H7 (cell line): Measurements from ENCODE around the gene ANKRD60. TPM values are rescaled to one million over a fixed set of nuclear protein-coding genes. Genes with fewer than 3 reads are reported as not detected.

ENCODE experiments used
- DNase-seq: peaks from one replicate; pipeline ENCODE4 v3.0.0; 2012
- H3K27me3 ChIP-seq: 2 replicates; pipeline ENCODE4 v1.6.0; 2011; ENCODE audit warnings: mild to moderate bottlenecking, low read length; ENCODE audit not compliant: control insufficient read depth, insufficient read depth
- H3K36me3 ChIP-seq: replicated peaks from 2 replicates; pipeline ENCODE4 v1.5.1; 2011; ENCODE audit warnings: low read length; ENCODE audit not compliant: control insufficient read depth, insufficient read depth
- H3K4me3 ChIP-seq: 2 replicates; pipeline ENCODE4 v1.5.1; 2011; ENCODE audit warnings: low read depth, mild to moderate bottlenecking, control low read depth, low read length, moderate library complexity; ENCODE audit not compliant: insufficient read depth
- total RNA-seq: library from RNA; depleted of rRNA; stranded (reverse); fragments of >200 nt; shearing (Covaris generic); gene quantifications from 2 replicates; pipeline ENCODE4 v1.2.3, GENCODE V29; 2014

The ANKRD60 gene
- total RNA-seq, 1 experiment from 2014 or later = not detected

DNA sequence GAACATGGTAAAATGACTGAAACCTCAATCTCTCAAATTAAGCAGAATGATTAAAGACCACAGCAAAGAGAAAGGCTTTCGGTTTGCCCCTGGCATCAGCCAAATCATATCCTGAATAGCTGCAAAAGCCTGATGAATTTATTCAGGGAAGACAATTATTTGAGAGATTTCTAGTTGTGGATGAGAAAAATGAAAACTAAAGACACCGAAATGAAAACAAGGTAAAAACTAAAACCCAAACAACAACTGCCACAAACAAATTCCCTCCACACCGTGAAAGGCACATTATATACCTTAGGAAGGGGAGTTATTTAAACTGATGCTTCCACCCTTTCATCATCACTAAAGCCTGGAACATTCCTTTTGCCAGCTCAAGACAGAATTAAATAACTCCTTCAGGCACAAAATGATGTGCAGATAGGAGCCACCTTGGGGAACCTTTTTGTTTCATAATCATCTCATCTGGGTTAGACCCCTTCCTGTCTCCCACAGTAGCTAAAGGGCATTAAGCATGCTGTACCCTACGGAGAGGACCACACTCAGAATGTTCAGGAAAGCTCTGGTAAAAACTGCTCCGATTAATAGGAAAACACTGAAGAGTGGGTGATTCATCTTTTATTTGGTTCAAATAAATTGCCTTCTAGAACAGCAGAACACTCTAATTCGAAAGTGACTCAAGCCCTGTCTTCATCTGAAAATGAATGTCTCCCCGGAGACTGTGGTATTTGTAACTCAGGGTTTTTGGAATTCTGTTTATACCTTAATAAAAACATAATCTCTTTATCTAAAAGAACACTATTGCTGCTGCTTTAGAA lies 9.1 kb upstream of the ANKRD60 start:
- H3K27me3 ChIP-seq = no peaks in the 10 kb centered on the region; the same call in 1 of the 2 replicates
- H3K36me3 ChIP-seq = peaks cover under 1% of the 10 kb centered on the region
- DNase-seq = no peak
- H3K4me3 ChIP-seq = no peak overlapping the region

DNA sequence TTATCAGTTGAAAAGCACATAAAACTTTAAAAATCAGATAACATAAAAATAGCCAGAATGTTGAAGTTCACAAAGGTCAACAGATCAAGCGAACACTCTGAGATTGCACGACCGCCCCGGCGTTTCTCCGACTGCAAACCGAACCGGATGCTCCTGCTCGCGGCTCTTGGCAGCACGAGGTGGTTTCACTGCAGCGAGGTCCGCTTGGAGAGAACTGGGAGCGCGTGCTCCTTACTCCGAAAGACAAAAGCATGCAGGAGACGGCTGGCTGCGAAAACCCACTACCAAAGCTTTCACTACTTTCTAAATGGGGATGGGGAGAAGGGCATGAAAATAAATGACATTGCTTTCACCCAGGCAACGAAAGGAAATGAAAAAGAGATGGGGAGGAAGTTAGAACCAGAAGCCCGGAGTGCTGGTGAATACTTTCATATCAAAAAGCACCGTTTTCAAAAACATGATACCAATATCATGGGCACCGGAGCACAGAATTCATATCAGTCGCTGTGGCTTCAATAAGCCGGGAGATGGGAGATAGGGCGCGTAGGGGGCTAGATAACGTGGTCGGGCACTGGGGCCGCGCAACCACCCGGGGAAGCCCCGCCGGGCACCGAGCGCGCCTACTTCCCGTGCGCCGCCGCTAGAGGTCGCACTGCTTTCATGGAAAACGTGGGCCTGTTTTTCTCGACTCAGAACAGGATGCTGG lies 8.3 kb upstream of the ANKRD60 start:
- Histone ChIP-seq H3K36me3 (peaks cover 1% of the 10 kb centered on the region; the same call in 1 of the 2 replicates), H3K27me3 (no peaks in the 10 kb centered on the region; the same call in 1 of the 2 replicates), H3K4me3 (peak overlapping the region; percentile 30)
- DNase-seq = peak; percentile 92

DNA sequence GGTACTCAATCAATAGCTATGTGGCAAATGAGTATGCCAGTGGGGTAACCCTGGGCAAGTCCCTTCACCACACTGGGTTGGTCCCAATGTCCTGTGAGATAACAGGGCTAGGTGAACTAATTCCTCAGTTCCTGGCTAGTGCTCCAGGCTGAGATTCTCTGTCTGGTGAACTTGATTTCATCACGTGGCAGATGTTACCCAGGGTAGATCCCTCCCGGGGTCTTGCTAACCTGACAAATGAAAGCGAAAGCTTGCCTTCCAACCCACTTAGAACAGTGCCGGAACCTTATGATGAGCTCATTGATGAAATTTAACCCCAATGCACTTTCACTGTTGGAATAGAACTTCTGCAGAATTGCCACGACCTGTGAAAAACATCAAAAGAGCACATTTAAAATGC lies 6.6 kb upstream of the ANKRD60 start:
- Histone ChIP-seq H3K27me3 (no peaks in the 10 kb centered on the region; the same call in 1 of the 2 replicates), H3K36me3 (peaks cover 1% of the 10 kb centered on the region; the same call in 1 of the 2 replicates), H3K4me3 (no peak overlapping the region)
- DNase-seq = no peak

DNA sequence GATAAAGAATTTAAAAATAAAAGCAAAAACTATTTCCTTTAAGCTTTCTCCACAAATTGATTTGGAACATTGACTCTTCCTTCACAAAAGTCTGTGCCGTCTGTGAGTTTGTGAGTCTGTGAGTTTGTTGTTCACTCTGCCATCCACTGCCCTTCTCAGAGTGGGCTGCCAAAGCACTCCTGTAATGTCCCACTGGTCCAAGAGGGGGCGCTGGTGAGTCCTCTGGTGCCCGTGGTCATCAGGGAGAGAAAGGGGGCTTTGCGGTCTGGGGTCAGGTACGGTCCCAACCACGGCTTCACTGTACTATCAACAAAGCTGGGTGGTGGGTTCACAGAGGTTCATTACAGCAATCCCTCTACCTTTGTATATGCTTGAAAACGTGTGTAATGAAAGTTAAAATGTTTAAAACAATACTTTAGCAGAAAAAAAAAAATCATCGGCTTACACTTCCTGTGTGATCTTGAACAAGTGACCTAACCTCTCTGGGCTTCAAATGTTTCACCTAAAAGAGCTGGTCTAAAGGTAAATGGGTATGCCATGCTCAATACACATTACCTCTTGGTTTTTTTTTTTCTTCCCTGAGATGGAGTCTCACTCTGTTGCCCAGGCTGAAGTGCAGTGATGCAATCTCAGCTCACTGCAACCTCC lies 5.6 kb upstream of the ANKRD60 start:
- peak; percentile 85 for DNase-seq
- Histone ChIP-seq H3K36me3 (0 out of 2 replicates have a peak, but pooled peaks cover 1% of the 10 kb centered on the region), H3K27me3 (no peaks in the 10 kb centered on the region; the same call in 1 of the 2 replicates), H3K4me3 (no peak overlapping the region)

DNA sequence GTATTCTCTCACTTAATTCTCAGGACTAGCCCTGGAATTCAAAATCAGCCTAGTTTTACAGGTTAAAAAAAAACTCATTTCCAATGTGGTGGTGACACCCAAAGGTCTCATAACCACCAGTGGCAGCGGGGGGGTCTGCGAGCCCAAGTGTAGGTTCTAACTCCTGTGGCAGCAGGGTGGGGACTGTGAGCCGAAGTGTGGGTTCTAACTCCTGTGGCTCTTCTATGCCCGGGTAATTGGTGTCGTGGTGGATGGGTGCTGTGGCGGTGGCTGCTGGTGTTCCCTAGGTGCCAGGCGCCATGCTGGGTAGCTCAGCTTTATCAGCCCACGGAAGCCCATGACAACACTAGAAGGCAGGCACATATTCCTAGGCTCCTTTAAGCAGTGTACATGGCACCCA lies 4.9 kb upstream of the ANKRD60 start:
- peaks cover 2% of the 10 kb centered on the region; the same call in 1 of the 2 replicates for H3K27me3 ChIP-seq
- H3K36me3 ChIP-seq = 0 out of 2 replicates have a peak, but pooled peaks cover 1% of the 10 kb centered on the region
- H3K4me3 ChIP-seq = no peak overlapping the region
- no peak for DNase-seq

DNA sequence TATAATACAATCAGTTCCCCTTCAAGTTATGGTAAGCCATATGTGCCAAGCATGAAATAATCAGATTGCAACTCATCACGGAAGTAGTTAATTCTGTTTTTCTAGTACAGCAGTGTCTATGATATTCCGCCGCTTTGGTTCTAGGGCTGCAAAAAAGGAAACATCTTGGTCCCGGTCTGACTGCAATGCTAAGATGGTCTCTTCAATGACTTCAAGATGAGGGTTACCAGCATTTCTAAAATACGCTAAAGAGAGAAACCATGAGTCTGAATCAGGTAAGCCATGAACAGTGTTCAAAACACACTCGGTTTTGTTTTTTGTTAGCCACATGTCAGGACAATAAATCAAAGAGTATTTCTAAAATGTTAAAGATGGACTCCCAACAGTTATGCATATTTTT lies 3.2 kb upstream of the ANKRD60 start:
- 0 out of 2 replicates have a peak, but pooled peaks cover 1% of the 10 kb centered on the region for H3K36me3 ChIP-seq
- no peak overlapping the region for H3K4me3 ChIP-seq
- no peak for DNase-seq
- peaks cover 17% of the 10 kb centered on the region for H3K27me3 ChIP-seq

DNA sequence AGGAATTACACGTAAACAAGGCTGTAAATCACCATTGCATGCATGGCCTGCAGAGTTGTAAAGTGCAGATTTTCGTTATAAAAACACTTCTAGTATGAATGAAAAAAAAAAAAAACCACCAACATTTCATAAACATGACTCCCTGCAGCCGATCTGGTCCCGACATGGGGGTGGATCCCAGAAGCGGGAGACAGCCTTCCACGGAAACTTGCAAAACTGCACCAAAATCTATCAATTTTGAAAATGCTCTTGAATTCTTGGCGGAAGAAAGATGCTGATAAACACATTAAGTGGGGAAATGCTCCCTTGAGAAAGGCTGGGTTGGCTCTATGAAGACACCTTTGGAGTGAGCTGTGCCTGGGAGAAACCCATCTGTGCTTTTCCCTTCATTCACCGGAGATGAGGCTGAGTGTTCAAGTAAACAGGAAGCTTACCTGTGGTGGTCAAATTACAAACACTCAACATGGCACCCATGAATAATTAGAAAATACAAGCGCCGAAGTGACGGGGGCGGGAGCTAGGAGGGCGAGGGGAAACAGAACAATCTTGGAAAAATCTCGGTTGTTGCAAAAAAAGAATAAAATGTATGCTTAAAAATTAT lies 845 bp upstream of the ANKRD60 start:
- Histone ChIP-seq H3K4me3 (peak overlapping the region; percentile 57), H3K27me3 (peaks cover 17% of the 10 kb centered on the region), H3K36me3 (0 out of 2 replicates have a peak, but pooled peaks cover 1% of the 10 kb centered on the region)
- DNase-seq = peak; percentile 76

DNA sequence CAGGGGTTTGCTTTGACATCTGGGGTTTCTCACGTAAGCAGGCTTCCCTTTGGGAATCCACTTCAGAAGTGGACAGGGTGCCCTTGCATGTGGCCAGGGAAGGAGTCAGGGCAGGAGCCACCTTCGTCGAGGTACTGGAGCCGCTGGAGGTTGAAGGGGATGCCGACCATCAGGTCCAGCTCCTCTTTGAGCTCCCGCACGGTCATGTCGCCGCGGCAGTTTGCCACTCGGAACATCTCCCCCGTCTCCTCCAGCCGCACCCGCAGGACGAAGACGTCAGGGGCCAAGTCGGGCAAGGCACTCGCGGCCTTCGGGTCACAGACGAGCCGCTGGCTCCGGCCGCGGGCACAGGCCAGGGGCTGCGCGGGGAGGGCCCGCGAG lies 360 bp downstream of the ANKRD60 start:
- Histone ChIP-seq H3K27me3 (peaks cover 17% of the 10 kb centered on the region), H3K4me3 (peak overlapping the region; percentile 47), H3K36me3 (0 out of 2 replicates have a peak, but pooled peaks cover 1% of the 10 kb centered on the region)
- DNase-seq = no peak

DNA sequence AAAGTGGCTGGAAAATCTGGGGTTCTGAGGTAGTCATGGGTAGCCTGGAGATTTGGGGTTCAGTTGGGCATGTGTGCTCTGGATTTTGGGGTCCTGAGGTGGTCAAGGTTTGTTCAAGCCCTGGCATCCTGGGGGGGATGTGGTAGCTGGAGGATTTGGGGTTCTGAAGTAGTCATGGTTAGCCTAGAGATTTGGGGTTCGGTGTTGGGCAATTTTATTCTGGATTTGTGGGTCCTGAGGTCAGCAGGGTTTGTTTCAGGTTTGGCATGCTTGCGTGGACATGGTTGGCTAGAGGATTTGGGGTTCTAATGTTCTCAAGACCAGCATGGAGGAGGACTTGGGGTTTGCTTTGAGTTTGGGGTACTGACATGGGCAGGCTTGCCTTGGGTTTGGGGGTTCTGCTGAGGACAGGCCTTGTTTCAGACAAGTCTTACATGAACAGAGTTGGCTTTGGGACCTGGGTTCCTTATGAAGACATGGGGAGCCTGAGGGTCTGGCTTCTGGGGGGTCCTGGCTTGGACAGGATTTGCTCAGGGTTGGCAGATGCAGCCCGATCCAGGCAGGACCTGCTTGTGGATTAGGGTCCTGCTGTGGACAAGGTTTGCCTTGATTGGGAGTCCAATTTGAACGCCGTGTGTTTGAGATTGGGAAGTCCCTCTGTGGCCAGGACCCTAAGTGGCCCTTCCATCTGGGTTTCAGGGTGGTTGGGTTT lies 906 bp downstream of the ANKRD60 start:
- Histone ChIP-seq H3K4me3 (peak overlapping the region; percentile 47; the same call in 1 of the 2 replicates), H3K36me3 (0 out of 2 replicates have a peak, but pooled peaks cover under 1% of the 10 kb centered on the region), H3K27me3 (peaks cover 17% of the 10 kb centered on the region)
- no peak for DNase-seq

DNA sequence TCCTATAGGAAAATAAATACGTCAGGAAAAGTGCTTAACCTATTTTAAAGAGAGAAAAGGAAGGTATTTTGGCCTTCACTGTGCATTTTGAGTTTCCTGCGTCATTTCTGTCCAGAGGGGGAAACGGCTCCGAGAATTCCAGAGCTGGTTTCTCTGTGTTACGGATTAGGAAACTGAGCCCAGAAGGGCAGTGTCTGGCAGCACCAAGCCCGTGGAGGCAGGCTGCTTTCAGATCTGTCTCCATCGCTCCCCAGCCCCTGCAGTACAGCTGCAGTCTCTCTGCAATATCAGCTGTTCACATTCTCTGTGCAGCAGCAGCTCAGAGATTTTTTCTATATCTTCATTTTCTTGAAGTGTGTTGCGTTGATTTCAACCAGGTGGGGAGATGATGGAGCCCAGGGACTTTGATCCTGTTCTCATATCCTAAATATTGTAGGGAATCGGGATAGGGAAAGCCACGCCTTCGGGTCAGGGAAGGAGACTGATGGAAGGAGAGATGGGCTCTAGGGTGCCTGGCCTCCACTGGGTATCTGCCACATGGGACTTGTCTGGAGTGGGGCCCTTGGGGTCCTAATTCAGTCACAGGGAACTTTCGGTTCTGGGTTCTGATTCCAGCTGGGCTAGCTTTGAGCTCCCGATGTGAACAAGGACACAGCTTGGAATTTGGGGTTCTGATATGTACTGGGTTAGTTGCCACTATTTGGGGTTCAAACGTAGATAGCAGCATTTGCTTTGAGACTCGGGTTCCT lies 2.8 kb downstream of the ANKRD60 start:
- Histone ChIP-seq H3K27me3 (peaks cover 19% of the 10 kb centered on the region), H3K36me3 (no peaks in the 10 kb centered on the region), H3K4me3 (no peak overlapping the region)
- DNase-seq = no peak

DNA sequence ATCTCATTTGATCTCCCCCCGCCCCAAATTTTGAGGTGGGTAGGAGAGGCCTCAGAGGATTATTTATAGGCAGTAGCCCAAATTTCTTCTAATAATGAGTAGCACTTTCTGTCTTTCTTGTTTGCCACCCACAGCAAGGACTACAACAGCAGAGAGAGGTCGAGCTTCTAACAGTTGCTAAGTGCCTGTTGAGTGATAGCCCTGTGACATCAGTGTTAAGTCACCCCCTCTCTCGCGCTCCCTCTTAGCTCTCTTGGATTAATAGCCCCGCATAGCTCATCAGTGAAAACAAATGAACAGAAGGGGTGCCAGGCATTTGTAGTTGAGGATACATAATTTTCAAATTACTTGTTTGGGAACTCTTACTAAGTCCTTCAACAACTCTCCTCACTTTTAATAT lies 3.5 kb downstream of the ANKRD60 start:
- no peaks in the 10 kb centered on the region for H3K36me3 ChIP-seq
- no peak overlapping the region for H3K4me3 ChIP-seq
- peaks cover 19% of the 10 kb centered on the region for H3K27me3 ChIP-seq
- DNase-seq = no peak

DNA sequence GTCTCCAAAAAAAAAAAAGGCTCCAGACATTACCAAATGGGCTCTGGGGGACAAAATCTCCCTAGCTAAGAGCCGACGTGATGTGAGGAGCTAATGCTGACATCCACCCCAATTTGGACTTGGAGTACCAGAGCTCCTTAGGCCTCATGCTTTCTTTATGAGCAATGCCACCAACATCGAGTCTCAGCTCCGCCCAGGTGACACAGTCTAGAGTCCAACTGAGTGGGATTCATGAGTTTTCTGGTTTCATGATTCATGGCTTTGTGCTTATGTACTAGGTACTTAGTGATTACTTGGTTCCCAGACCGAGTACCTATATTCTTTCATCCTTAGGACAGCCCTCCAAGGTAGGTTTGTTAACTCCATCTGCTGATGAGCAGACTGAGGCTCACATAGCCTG lies 4.4 kb downstream of the ANKRD60 start:
- DNase-seq = no peak
- Histone ChIP-seq H3K36me3 (no peaks in the 10 kb centered on the region), H3K27me3 (peaks cover 19% of the 10 kb centered on the region), H3K4me3 (no peak overlapping the region)

DNA sequence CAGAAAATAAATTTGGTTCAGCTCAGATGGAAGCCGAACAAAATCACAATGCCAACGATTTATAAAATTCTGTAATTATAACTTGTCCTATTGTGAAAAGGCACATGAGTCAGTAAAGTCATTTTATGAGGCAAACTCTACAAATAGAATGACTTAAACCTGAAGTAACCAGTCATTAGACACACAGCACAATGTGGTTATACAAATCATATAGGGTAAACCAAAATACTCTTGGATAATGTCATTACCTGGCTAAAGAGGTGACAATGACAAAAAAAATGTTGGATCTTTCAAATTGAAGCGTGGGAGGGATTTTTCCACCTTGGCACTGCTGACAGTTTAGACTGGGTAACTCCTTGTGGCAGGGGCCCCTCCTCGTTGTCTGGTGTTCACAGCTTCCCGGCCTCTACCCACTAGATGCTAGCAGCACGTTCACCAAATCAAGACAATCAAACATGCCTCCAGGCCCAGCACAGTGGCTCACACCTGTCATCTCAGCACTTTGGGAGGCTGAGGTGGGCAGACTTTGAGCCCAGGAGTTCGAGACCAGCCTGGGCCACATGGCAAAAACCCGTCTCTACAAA lies 5.0 kb downstream of the ANKRD60 start:
- Histone ChIP-seq H3K27me3 (peaks cover 17% of the 10 kb centered on the region), H3K4me3 (no peak overlapping the region), H3K36me3 (no peaks in the 10 kb centered on the region)
- no peak for DNase-seq
